Trophoblast cell (in vitro differentiated cells and primary cell): ENCODE results near the gene CPSF4L.

ENCODE experiments used
- DNase-seq, 2 donors: peaks; one replicate each; pipeline ENCODE4 v3.0.0-alpha.2; 2016
- H2AFZ ChIP-seq: 2 replicates; pipeline ENCODE4 v1.6.1; 2013; ENCODE audit warnings: low read length, moderate library complexity, mild to moderate bottlenecking; ENCODE audit not compliant: insufficient read depth, poor library complexity
- H2AK5ac ChIP-seq: 2 replicates; pipeline ENCODE4 v1.6.1; 2013; ENCODE audit warnings: mild to moderate bottlenecking, low read length
- H2BK120ac ChIP-seq: 2 replicates; pipeline ENCODE4 v1.6.1; 2013; ENCODE audit warnings: low read length, mild to moderate bottlenecking, moderate library complexity; ENCODE audit not compliant: insufficient read depth, poor library complexity
- H2BK12ac ChIP-seq: 2 replicates; pipeline ENCODE4 v1.6.1; 2013; ENCODE audit warnings: mild to moderate bottlenecking, low read length, moderate library complexity
- H2BK5ac ChIP-seq: 2 replicates; pipeline ENCODE4 v1.6.1; 2013; ENCODE audit warnings: low read length, low read depth, moderate library complexity, mild to moderate bottlenecking; ENCODE audit not compliant: poor library complexity
- H3K14ac ChIP-seq: 2 replicates; pipeline ENCODE4 v1.6.1; 2013; ENCODE audit warnings: mild to moderate bottlenecking, low read length
- H3K18ac ChIP-seq: 2 replicates; pipeline ENCODE4 v1.6.1; 2013; ENCODE audit warnings: mild to moderate bottlenecking, low read length
- H3K23ac ChIP-seq: 2 replicates; pipeline ENCODE4 v1.6.1; 2013; ENCODE audit warnings: low read length
- H3K27ac ChIP-seq: 2 replicates; pipeline ENCODE4 v1.5.1; 2013; ENCODE audit warnings: low read depth, mild to moderate bottlenecking, inconsistent platforms, low read length, moderate library complexity
- H3K27me3 ChIP-seq: 2 replicates; pipeline ENCODE4 v1.6.1; 2013; ENCODE audit warnings: inconsistent platforms, mild to moderate bottlenecking, low read length, moderate library complexity; ENCODE audit not compliant: insufficient read depth
- H3K36me3 ChIP-seq, 2 experiments: 1 replicate in 1 of 2; 2 replicates in 1 of 2; pipeline ENCODE4 v1.6.1; 2013; ENCODE audit warnings: low read length in 2 of 2, mild to moderate bottlenecking in 2 of 2, moderate library complexity in 1 of 2; ENCODE audit not compliant: insufficient read depth in 2 of 2, control insufficient read depth in 1 of 2
- H3K4ac ChIP-seq: 2 replicates; pipeline ENCODE4 v1.6.1; 2013; ENCODE audit warnings: low read depth, mild to moderate bottlenecking, low read length, moderate library complexity
- H3K4me1 ChIP-seq, 2 experiments: 1 replicate in 1 of 2; 2 replicates in 1 of 2; pipeline ENCODE4 v1.6.1; 2013; ENCODE audit warnings: low read length in 2 of 2, mild to moderate bottlenecking in 2 of 2, moderate library complexity in 1 of 2; ENCODE audit not compliant: insufficient read depth in 2 of 2, control insufficient read depth in 1 of 2
- H3K4me2 ChIP-seq: 2 replicates; pipeline ENCODE4 v1.6.1; 2013; ENCODE audit warnings: inconsistent platforms, mild to moderate bottlenecking, low read length, moderate library complexity
- H3K4me3 ChIP-seq: 2 replicates; pipeline ENCODE4 v1.5.1; 2013; ENCODE audit warnings: mild to moderate bottlenecking, low read depth, low read length, inconsistent platforms
- H3K79me1 ChIP-seq: one replicate; pipeline ENCODE4 v1.6.1; 2013; ENCODE audit warnings: low read length
- H3K79me2 ChIP-seq: 2 replicates; pipeline ENCODE4 v1.6.1; 2013; ENCODE audit warnings: low read length, mild to moderate bottlenecking; ENCODE audit not compliant: control insufficient read depth, insufficient read depth, poor library complexity
- H3K9ac ChIP-seq: 2 replicates; pipeline ENCODE4 v1.6.1; 2013; ENCODE audit warnings: mild to moderate bottlenecking, low read length
- H3K9me3 ChIP-seq: 2 replicates; pipeline ENCODE4 v1.6.1; 2013; ENCODE audit warnings: low read depth, mild to moderate bottlenecking, control low read depth, inconsistent platforms, low read length; ENCODE audit not compliant: insufficient read depth
- H4K12ac ChIP-seq: 2 replicates; pipeline ENCODE4 v1.6.1; 2013; ENCODE audit warnings: low read depth, mild to moderate bottlenecking, low read length, moderate library complexity
- H4K8ac ChIP-seq: 2 replicates; pipeline ENCODE4 v1.6.1; 2013; ENCODE audit warnings: low read depth, mild to moderate bottlenecking, low read length, moderate library complexity
- H4K91ac ChIP-seq: one replicate; pipeline ENCODE4 v1.6.1; 2013; ENCODE audit warnings: low read depth, mild to moderate bottlenecking, low read length, moderate library complexity
- WGBS: extraction: QIAGEN DNeasy Blood & Tissue Kit; methylation state at CpG from one replicate; pipeline ENCODE4 v1.1.7; 2013; ENCODE audit warnings: missing lambda C conversion rate; ENCODE audit not compliant: insufficient read length, insufficient coverage; ENCODE audit errors: extremely low coverage; 5-methylcytosine and 5-hydroxymethylcytosine counted together

The CPSF4L gene

DNA sequence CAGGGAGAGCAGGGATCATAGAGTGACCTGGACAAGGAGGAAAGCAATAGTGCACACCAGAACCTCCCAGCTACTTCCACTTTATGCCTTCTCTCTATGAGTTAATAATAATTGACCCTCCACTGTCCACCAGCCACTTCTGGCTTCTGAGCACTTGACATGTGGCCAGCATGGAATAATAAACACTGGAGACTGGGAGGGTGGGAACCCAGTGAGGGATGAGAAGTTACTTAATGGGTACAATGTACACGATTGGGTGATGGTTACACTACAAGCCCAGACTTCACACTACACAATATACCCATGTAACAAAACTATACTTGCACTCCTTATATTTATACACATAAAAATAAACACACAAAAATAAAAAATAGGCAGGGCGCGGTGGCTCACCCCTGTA, 38.7 kb upstream of the CPSF4L start:
- no CpG with 5 or more reads among the region's 3 CpGs for WGBS
- Histone ChIP-seq H2AFZ (no peak overlapping the region), H2BK12ac (no peak overlapping the region)

DNA sequence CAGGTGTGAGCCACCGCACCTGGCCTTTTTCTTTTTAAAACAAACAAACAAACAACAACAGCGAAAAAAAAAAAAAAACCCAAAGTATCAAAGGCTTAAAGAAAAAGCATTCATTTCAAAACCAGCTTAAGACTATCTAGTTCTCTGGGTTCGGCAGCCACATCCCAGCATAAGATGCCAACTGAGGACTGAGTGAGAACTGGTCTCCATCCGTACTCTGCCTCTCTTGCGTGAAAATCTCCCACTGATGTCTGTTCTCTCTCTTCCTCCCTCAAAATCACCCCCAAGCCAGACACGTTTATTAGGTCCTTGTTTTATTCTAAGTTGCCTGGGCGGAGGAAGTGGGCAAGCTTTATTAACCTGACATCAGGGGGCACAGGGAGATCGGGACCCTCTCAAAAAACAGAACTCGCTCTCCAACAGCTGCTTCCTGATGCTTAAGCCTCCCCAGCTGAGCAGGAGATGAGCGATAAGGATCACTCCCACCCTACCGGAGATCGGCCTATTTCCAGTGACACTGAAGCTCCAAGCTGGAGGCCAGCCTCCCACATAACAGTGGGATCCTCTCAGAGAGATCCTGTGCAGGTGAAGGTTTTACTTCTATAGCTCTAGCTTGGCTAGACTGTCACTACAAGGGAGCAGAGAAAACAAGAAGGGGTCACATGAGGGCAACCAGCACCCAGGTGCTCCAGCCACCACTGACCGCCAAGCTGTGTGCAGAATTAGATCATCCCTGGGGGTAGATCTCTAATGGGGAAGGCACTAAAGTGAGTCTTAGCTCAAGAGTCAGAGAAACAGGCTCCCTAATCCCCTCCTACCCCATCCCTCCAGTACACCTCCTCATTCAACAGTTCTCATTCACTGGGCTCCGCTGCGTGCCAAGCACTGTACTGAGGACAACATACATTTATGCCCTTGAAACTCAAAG, 36.5 kb upstream of the CPSF4L start:
- H3K9ac ChIP-seq, result no peak overlapping the region
- no peak overlapping the region for H3K23ac ChIP-seq
- no peaks in the 10 kb centered on the region for H3K9me3 ChIP-seq
- no peak overlapping the region for H2AFZ ChIP-seq
- H3K4ac ChIP-seq, result peak overlapping the region; percentile 9
- no peak overlapping the region for H4K12ac ChIP-seq
- H3K18ac ChIP-seq, result no peak overlapping the region
- no CpG with 5 or more reads among the region's 15 CpGs for WGBS
- peaks cover 0 to 2% of the 10 kb centered on the region in 2 experiments for H3K36me3 ChIP-seq
- H3K4me2 ChIP-seq, result no peak overlapping the region
- peak in 1 of 2 donors; percentile 35 for DNase-seq
- no peak overlapping the region for H2BK12ac ChIP-seq
- no peak overlapping the region for H3K27ac ChIP-seq
- no peak overlapping the region for H3K4me3 ChIP-seq
- H3K27me3 ChIP-seq, result no peaks in the 10 kb centered on the region
- no peak overlapping the region for H2BK120ac ChIP-seq
- H2BK5ac ChIP-seq, result no peak overlapping the region
- H3K79me2 ChIP-seq, result peaks cover 9% of the 10 kb centered on the region
- no peak overlapping the region for H4K8ac ChIP-seq
- H2AK5ac ChIP-seq, result no peak overlapping the region
- no peak overlapping the region for H3K14ac ChIP-seq
- peaks cover 22% of the 10 kb centered on the region in 2 experiments for H3K4me1 ChIP-seq
- H4K91ac ChIP-seq, result no peak overlapping the region
- H3K79me1 ChIP-seq, result peaks cover 5% of the 10 kb centered on the region

More for the DNA sequence above, 38.7 kb upstream of the CPSF4L start:
- H4K8ac ChIP-seq, result no peak overlapping the region
- no peak overlapping the region for H4K91ac ChIP-seq
- no peak overlapping the region for H4K12ac ChIP-seq
- peaks cover 22% of the 10 kb centered on the region in 2 experiments for H3K4me1 ChIP-seq
- H3K4me3 ChIP-seq, result no peak overlapping the region
- H3K27ac ChIP-seq, result no peak overlapping the region
- H3K14ac ChIP-seq, result no peak overlapping the region
- H3K9me3 ChIP-seq, result no peaks in the 10 kb centered on the region
- peak overlapping the region; percentile 45 for H3K4ac ChIP-seq
- peaks cover 0 to 2% of the 10 kb centered on the region in 2 experiments for H3K36me3 ChIP-seq
- H2BK120ac ChIP-seq, result no peak overlapping the region
- no peak overlapping the region for H3K4me2 ChIP-seq
- no peak overlapping the region for H2AK5ac ChIP-seq
- no peak overlapping the region for H3K9ac ChIP-seq
- H2BK5ac ChIP-seq, result no peak overlapping the region
- no peak overlapping the region for H3K23ac ChIP-seq
- H3K79me2 ChIP-seq, result peaks cover 11% of the 10 kb centered on the region
- DNase-seq, result no peak
- H3K18ac ChIP-seq, result no peak overlapping the region
- peaks cover 6% of the 10 kb centered on the region for H3K79me1 ChIP-seq
- no peaks in the 10 kb centered on the region for H3K27me3 ChIP-seq

DNA sequence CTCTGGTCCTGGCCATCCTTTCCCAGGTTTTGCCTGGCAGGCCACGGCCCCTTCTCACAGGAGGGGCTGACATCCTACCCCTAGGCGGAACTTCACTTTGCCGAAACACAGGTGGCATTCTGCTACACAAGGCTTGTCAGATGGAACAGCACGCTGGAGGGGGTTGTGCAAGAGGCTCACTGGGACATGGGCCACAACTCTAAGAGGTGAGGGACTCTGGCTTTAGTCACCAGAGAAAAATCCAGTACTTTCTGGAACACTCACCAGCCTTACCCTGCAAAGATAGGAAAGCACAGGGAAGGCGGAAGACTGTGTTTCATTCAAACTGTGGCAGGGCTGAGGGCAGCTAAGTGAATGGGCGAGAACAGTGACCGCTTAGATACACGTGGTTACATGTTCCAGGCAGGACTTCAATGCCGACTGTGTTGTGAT, 31.8 kb upstream of the CPSF4L start:
- H2BK12ac ChIP-seq, result peak overlapping the region; percentile 21
- H3K4me3 ChIP-seq, result no peak overlapping the region
- H3K79me2 ChIP-seq, result peaks cover 19% of the 10 kb centered on the region
- H3K36me3 ChIP-seq, result peaks cover 0 to 2% of the 10 kb centered on the region in 2 experiments
- peaks cover 43 to 48% of the 10 kb centered on the region in 2 experiments for H3K4me1 ChIP-seq
- H3K79me1 ChIP-seq, result peaks cover 26% of the 10 kb centered on the region
- H3K9ac ChIP-seq, result no peak overlapping the region
- H2BK120ac ChIP-seq, result peak overlapping the region; percentile 9
- peak overlapping the region; percentile 3 for H3K14ac ChIP-seq
- H3K9me3 ChIP-seq, result no peaks in the 10 kb centered on the region
- H3K27me3 ChIP-seq, result no peaks in the 10 kb centered on the region
- no peak overlapping the region for H3K4ac ChIP-seq
- peak overlapping the region; percentile 47 for H3K4me2 ChIP-seq
- H3K27ac ChIP-seq, result peak overlapping the region; percentile 84
- peak overlapping the region; percentile 25 for H3K18ac ChIP-seq
- H2AFZ ChIP-seq, result no peak overlapping the region
- WGBS, result no CpG with 5 or more reads among the region's 9 CpGs
- no peak overlapping the region for H2AK5ac ChIP-seq
- peak overlapping the region; percentile 0 for H4K12ac ChIP-seq
- H3K23ac ChIP-seq, result no peak overlapping the region
- peak overlapping the region; percentile 61 for H4K91ac ChIP-seq
- H2BK5ac ChIP-seq, result peak overlapping the region; percentile 71
- DNase-seq, result peak; percentile 99
- peak overlapping the region; percentile 0 for H4K8ac ChIP-seq

DNA sequence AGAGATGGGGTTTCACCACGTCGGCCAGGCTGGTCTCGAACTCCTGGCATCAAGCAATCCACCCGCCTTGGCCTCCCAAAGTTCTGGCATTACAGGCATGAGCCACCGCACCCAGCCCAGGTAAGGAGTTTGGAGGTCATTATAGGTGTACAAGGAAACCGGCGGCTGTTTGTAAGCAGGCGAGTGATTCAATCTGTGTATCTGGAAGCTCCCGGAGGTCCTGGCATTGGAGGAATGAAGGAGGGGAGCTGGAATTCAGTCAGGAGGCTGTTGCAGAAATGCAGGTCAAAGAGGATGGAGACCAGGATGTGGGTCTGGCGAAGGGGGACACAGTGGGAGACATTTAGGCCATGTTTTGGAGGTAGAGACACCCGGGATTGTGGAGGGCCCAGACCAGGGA, 31.4 kb upstream of the CPSF4L start:
- Histone ChIP-seq H3K4me3 (no peak overlapping the region), H2BK12ac (no peak overlapping the region), H3K4me1 (peaks cover 42 to 46% of the 10 kb centered on the region in 2 experiments), H3K4me2 (peak overlapping the region; percentile 47), H3K14ac (peak overlapping the region; percentile 3), H2BK120ac (peak overlapping the region; percentile 84), H3K9me3 (no peaks in the 10 kb centered on the region), H3K4ac (no peak overlapping the region), H3K27me3 (no peaks in the 10 kb centered on the region), H2AK5ac (no peak overlapping the region), H2BK5ac (peak overlapping the region; percentile 90), H3K18ac (peak overlapping the region; percentile 1), H2AFZ (no peak overlapping the region), H3K23ac (no peak overlapping the region), H3K36me3 (peaks cover 0 to 2% of the 10 kb centered on the region in 2 experiments), H4K8ac (peak overlapping the region; percentile 0), H3K27ac (peak overlapping the region; percentile 84), H3K79me1 (peaks cover 26% of the 10 kb centered on the region), H3K79me2 (peaks cover 19% of the 10 kb centered on the region), H4K91ac (peak overlapping the region; percentile 87), H3K9ac (no peak overlapping the region), H4K12ac (peak overlapping the region; percentile 0)
- peak; percentile 84 to 92 for DNase-seq
- no CpG with 5 or more reads among the region's 11 CpGs for WGBS
